Large intestine (tissue), 3 donors: ENCODE measurements around the gene CFAP57. TPM values are rescaled to one million over a fixed set of nuclear protein-coding genes. Genes with fewer than 3 reads are reported as not detected.

Experiments used
- DNase-seq, 2 donors: peaks; one replicate each; pipeline versions ENCODE4 v3.0.0 to v3.0.0-alpha.2; 2013
- H3K27ac ChIP-seq: one replicate; pipeline ENCODE4 v1.5.1; 2013; ENCODE audit warnings: low read length
- H3K27me3 ChIP-seq: 2 replicates; pipeline ENCODE4 v1.6.1; 2013; ENCODE audit warnings: low read length; ENCODE audit not compliant: control insufficient read depth, insufficient read depth
- H3K36me3 ChIP-seq: 2 replicates; pipeline ENCODE4 v1.6.1; 2013; ENCODE audit warnings: low read length; ENCODE audit not compliant: control insufficient read depth, insufficient read depth
- H3K4me1 ChIP-seq: one replicate; pipeline ENCODE4 v1.6.1; 2013; ENCODE audit warnings: low read length; ENCODE audit not compliant: control insufficient read depth, insufficient read depth
- H3K4me3 ChIP-seq: one replicate; pipeline ENCODE4 v1.5.1; 2013; ENCODE audit warnings: low read length
- H3K9me3 ChIP-seq: one replicate; pipeline ENCODE4 v1.6.1; 2013; ENCODE audit warnings: mild to moderate bottlenecking, low read depth, low read length, moderate library complexity; ENCODE audit not compliant: control insufficient read depth
- WGBS: methylation state at CpG from one replicate; pipeline ENCODE4 v1.1.5; 2013; ENCODE audit warnings: low lambda C conversion rate; ENCODE audit not compliant: insufficient coverage; 5-methylcytosine and 5-hydroxymethylcytosine counted together
- polyA plus RNA-seq: library from polyadenylated mRNA; unstranded; fragments of 120-200 nt; gene quantifications from one replicate; pipeline ENCODE4 v1.2.1, GENCODE V29; 2013

The CFAP57 gene
- polyA plus RNA-seq, 1 donor = 0.25 TPM

DNA sequence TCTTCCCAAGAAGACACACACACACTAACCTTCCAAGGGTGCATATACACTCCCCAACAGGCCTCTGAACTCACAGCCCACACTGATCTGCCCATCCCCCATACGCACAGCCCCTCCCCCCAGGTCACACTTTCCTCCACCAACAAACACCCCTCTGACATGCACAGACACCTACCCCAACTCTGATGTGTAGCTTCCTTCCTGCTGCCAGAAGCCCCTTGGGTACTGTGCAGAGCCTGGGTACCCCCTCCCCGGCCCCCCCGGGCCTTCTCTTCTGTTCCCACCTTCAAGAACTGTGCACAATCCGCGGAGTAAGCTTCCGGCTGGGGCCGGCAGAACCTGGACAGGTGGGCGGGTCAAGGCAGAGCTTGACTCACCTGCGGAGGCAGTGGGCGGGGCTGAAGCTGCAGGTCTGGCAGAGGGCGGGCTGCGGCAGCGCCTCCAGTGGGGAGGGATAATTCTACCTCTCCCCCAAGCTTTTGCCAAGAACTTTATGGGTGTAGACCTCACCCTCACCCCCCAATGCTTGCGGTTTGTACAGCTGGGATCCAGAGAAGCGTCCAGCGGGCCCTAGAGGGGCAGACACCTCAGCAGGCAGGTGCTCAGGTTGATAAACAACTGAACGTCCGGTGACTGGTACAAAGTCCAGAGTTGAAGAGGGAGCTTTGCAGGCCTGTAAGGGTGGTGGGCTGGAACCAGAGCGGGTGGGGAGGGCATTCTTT, 113.3 kb downstream of the CFAP57 start, which contains the start of gene C1orf210:
Gene C1orf210 (minus strand): TSS at position 313 of the 722 bp plus-strand sequence. CDS start 2,311 bp downstream, outside the sequence.
- DNase-seq = peak; percentile 90 to 96
- WGBS = no CpG with 5 or more reads among the region's 19 CpGs
- Histone ChIP-seq H3K36me3 (peaks cover 15% of the 10 kb centered on the region), H3K4me3 (peak within 1 kb of the TSS; percentile 62), H3K9me3 (no peaks in the 10 kb centered on the region), H3K27me3 (no peaks in the 10 kb centered on the region), H3K27ac (peak within 1 kb of the TSS; percentile 97), H3K4me1 (peaks cover 40% of the 10 kb centered on the region)

DNA sequence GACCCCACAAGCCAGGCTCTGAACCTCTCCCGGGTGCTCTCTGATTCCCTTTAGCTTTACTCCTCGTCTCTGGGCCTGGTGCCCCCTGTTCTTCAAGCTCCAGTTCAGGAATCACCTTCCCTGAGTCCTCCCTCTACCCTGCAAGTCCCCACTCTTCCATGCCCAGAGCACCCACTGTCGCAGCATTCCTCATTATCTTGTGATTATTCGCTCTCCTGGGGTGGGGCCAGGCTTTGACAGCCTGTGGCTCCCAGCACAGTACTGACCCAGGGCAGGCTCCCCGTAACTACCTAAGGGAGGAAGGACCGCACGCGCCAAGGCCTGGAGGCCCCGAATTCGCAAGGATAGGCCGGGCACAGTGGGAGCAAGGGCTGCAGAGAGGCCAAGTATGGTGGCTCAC, 114.0 kb downstream of the CFAP57 start:
- Histone ChIP-seq H3K36me3 (peaks cover 10% of the 10 kb centered on the region), H3K27ac (peak overlapping the region; percentile 97), H3K27me3 (no peaks in the 10 kb centered on the region), H3K4me1 (peaks cover 40% of the 10 kb centered on the region), H3K9me3 (no peaks in the 10 kb centered on the region), H3K4me3 (no peak overlapping the region)
- no CpG with 5 or more reads among the region's 11 CpGs for WGBS
- peak; percentile 56 to 83 for DNase-seq

DNA sequence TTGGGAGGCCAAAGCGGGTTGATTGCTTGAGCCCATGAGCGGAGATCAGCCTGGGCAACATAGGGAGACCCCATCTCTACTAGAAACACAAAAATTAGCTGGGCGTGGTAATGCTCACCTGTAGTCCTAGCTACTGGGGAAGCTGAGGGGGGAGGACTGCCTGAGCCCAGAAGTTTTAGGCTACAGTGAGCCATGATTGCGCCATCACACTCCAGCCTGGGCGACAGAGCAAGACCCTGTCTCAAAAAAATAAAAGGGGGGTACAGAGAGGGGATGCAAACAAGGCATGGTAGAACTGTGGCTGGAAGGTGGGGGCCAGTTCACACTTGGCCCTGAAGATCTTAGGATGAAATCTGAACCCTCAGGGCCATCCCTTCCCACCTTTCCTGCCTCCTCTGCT, 114.4 kb downstream of the CFAP57 start:
- H3K9me3 ChIP-seq = no peaks in the 10 kb centered on the region
- peak overlapping the region; percentile 97 for H3K27ac ChIP-seq
- H3K27me3 ChIP-seq = no peaks in the 10 kb centered on the region
- H3K36me3 ChIP-seq = peaks cover 9% of the 10 kb centered on the region
- H3K4me1 ChIP-seq = peaks cover 40% of the 10 kb centered on the region
- H3K4me3 ChIP-seq = no peak overlapping the region
- DNase-seq = no peak
- WGBS = 80% methylated on average over 1 of the region's 5 CpGs

DNA sequence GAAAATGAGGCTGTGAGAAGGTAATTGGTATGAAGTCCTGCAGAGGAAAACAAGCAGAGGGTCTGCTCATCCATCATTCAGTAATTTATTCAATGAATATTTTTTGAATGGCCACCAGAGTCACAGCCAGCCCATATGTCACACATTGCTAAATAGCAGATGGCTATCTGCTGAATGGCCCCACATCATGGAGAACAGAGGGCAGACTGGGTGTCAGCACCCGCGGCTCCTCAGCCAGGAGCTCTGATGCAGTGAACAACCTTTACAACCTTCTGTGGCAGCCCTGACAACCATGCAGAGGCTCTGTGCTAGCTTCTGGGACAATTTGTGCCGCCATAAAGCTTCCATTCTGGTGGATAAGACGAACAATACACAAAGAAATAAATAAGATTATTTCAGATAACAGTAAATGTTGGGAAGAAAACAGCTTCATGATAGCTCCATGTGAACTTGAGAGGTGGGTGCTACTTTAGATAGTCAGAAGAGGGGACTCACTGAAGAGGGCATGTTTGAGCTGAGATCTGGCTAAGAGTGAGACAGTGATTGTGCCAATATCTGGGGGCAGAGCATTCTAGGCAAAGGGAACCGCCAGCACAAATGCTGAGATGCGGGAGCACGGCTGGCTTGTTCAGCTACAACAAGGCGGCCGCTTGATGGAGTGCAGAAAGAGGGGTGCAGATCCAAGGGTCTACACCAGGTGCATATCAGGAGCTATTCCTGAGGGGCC, 116.1 kb downstream of the CFAP57 start:
- Histone ChIP-seq H3K4me1 (peaks cover 32% of the 10 kb centered on the region), H3K36me3 (no peaks in the 10 kb centered on the region), H3K4me3 (no peak overlapping the region), H3K27me3 (no peaks in the 10 kb centered on the region), H3K27ac (no peak overlapping the region), H3K9me3 (no peaks in the 10 kb centered on the region)
- 60% methylated on average over 1 of the region's 9 CpGs for WGBS
- no peak for DNase-seq

DNA sequence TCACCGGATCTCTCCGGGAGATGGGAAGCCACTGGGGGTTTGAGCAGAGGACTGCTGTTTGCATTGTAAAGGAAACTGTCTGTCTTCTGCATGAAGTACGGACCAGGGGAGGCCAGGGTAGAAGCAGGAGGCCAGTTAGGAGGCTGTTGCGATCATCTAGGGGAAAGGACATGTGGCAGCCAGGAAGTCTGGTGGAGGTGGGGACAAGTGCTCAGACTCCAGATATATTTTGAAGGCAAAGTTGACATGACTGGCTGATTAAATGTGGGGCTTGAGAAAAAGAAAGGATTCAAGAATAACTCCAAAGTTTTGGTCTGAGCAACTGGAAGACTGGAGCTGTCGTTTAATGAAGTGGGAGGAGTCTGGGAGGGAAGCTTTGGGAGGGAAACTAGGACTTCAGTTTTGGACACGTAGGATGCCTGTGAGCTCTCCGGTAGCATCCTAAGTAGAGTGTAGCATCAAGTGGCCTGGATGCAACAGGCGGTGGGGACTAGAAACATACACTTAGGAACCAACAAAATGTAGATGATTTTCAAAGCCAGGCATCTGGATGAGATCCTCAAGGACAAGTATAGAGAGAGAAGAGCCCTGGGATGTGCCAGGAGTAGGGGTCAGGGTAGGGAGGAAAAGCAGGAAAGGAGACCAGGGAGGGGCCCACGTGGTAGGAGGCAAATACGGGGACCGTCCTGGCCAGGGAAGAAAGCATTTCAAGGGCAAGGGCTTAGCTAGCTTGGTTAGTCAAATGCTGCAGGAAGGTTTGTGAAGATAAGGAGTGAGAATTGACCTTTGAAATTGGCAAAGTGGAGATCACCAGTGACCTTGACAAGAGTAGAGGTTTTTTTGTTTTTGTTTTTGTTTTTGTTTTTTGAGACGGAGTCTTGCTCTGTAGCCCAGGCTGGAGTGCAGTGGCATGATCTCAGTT, 116.9 kb downstream of the CFAP57 start:
- 93% methylated on average over 2 of the region's 12 CpGs for WGBS
- Histone ChIP-seq H3K36me3 (no peaks in the 10 kb centered on the region), H3K27me3 (no peaks in the 10 kb centered on the region), H3K9me3 (no peaks in the 10 kb centered on the region), H3K4me1 (peaks cover 24% of the 10 kb centered on the region), H3K27ac (peak overlapping the region; percentile 11), H3K4me3 (no peak overlapping the region)
- DNase-seq = no peak

DNA sequence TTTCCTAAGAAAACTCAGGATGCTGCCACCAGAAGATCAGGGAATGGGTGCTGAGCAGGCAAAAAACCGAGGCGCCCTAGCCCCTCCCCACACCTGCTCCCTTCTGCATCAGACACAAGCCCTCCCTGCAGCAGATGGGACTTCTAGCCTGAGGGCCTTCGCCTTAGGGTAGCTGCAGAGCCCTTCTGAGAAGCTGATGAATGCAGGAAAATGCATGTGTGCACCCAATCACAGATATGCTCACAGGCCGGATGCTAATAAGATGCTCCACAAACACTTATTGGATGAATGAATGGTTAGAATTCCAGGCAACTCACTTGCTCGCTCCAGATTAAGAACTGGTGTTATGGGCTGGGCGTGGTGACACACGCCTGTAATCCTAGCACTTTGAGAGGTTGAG, 120.1 kb downstream of the CFAP57 start:
- no peaks in the 10 kb centered on the region for H3K27me3 ChIP-seq
- H3K9me3 ChIP-seq = no peaks in the 10 kb centered on the region
- H3K27ac ChIP-seq = no peak overlapping the region
- WGBS = no CpG with 5 or more reads among the region's 7 CpGs
- no peak for DNase-seq
- no peak overlapping the region for H3K4me3 ChIP-seq
- H3K36me3 ChIP-seq = no peaks in the 10 kb centered on the region
- H3K4me1 ChIP-seq = peaks cover 12% of the 10 kb centered on the region

- Histone ChIP-seq H3K27me3 (no peaks in the 10 kb centered on the region), H3K4me1 (peaks cover 12% of the 10 kb centered on the region), H3K27ac (no peak overlapping the region), H3K9me3 (no peaks in the 10 kb centered on the region), H3K36me3 (no peaks in the 10 kb centered on the region), H3K4me3 (no peak overlapping the region)
- no CpG with 5 or more reads among the region's 5 CpGs for WGBS
- DNase-seq = no peak
These were observed 120.5 kb downstream of the CFAP57 start for GRCh38 chr1:43292679-43293078.

- no peaks in the 10 kb centered on the region for H3K27me3 ChIP-seq
- peaks cover 12% of the 10 kb centered on the region for H3K4me1 ChIP-seq
- H3K4me3 ChIP-seq = no peak overlapping the region
- no CpG with 5 or more reads among the region's 2 CpGs for WGBS
- no peaks in the 10 kb centered on the region for H3K36me3 ChIP-seq
- no peaks in the 10 kb centered on the region for H3K9me3 ChIP-seq
- DNase-seq = no peak
- no peak overlapping the region for H3K27ac ChIP-seq
These were observed 121.0 kb downstream of the CFAP57 start for GRCh38 chr1:43293176-43293575.

DNA sequence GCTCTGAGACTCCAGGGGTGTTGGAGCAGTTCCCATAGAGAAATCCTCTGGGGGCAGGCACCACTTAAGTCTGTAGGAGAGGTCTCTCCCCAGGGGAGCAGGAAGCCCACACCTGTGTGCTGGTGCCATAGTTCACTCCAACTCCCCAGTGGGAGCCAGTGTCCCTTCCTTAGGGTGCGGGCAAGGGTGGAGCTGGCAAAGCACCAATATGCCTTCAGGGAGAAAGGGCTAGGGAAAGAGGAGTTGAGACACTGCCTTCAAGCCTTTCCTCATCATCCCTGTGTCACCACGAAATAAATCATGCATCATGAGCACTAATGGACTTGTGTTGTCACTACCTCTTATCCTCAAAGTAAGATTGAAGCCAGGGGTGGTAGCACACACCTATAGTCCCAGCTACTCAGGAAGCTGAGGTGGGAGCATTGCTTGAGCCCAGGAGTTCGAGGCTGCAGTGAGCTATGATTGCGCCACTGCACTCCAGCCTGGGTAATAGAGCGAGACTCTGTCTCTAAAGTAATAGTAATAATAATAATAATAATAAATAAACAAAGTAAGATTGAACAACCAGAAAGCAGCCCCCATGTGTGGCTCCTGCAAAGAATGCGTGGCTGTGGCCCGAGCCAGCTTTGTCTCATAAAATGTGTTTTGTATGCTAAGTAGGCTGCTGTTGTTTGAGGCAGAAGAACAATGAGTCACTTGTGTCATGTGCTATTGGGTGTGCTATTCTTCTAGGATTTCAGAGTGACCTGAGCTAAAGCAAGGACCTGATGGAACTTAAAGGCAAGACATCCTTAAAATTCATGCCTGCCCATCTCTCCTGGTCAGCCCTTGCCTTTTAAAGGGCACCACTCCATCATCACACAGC, 122.0 kb downstream of the CFAP57 start:
- no peak overlapping the region for H3K27ac ChIP-seq
- DNase-seq = no peak

More for the DNA sequence above, 122.0 kb downstream of the CFAP57 start:
- peaks cover 7% of the 10 kb centered on the region for H3K4me1 ChIP-seq
- H3K4me3 ChIP-seq = no peak overlapping the region
- no CpG with 5 or more reads among the region's 7 CpGs for WGBS
- H3K36me3 ChIP-seq = no peaks in the 10 kb centered on the region
- no peaks in the 10 kb centered on the region for H3K9me3 ChIP-seq
- no peaks in the 10 kb centered on the region for H3K27me3 ChIP-seq
